Liver (tissue), 3 donors: Measurements from ENCODE around the gene ALDH1L1.

Experiments
- CTCF ChIP-seq: fragments of 150-350 bp; IDR thresholded peaks from 2 replicates; pipeline ENCODE4 v1.5.1; 2017; ENCODE audit warnings: improper control_type of control experiment, low read depth, low read length; ENCODE audit not compliant: missing input control
- HNF4A ChIP-seq, 2 donors: conservative IDR thresholded peaks; 2 replicates each; pipeline ENCODE4 v1.6.1; 2016; ENCODE audit warnings: antibody characterized with exemption in 2 of 2, mild to moderate bottlenecking in 2 of 2
- JUND ChIP-seq, 2 donors: IDR thresholded peaks; 2 replicates each; pipeline ENCODE4 v1.6.1; 2016; ENCODE audit warnings: antibody characterized with exemption in 2 of 2
- SP1 ChIP-seq: IDR thresholded peaks from 2 replicates; pipeline ENCODE4 v1.6.1; 2018; ENCODE audit warnings: antibody characterized with exemption, mild to moderate bottlenecking
- TAF1 ChIP-seq: conservative IDR thresholded peaks from 2 replicates; pipeline ENCODE4 v1.6.1; 2016; ENCODE audit warnings: antibody characterized with exemption, mild to moderate bottlenecking
- donor health status: healthy.
- donor health status: healthy.

- TF ChIP-seq TAF1 (no peak), CTCF (no peak), JUND (IDR thresholded peaks at IDR 0.05) (no peak), SP1 (no peak), HNF4A (conservative IDR thresholded peaks at IDR 0.05) (no peak)
These were observed 99.4 kb downstream of the ALDH1L1 start for GRCh38 chr3:126080970-126081369.
